GM19240 (cell line): ENCODE measurements around the gene RNU1-3.
"Not testable (repeated sequence)": the region's sequence is repeated elsewhere in the genome, so short reads cannot be mapped to it uniquely, and the experiment has no call there.

Experiments used
- DNase-seq: peaks from one replicate; pipeline ENCODE4 v3.0.0; 2011; ENCODE audit warnings: low spot score; ENCODE audit not compliant: insufficient read length

Gene RNU1-3

GRCh38 chr1:16694308-16694702 is 27.6 kb upstream of the RNU1-3 start:
- DNase-seq, result not testable (repeated sequence)

GRCh38 chr1:16693449-16694307 is 26.9 kb upstream of the RNU1-3 start:
- DNase-seq, result not testable (repeated sequence)

GRCh38 chr1:16692717-16693448 is 26.1 kb upstream of the RNU1-3 start:
- not testable (repeated sequence) for DNase-seq

GRCh38 chr1:16692283-16692682 is 25.5 kb upstream of the RNU1-3 start:
- DNase-seq, result not testable (repeated sequence)

GRCh38 chr1:16690971-16691682 is 24.4 kb upstream of the RNU1-3 start:
- DNase-seq, result not testable (repeated sequence)

GRCh38 chr1:16687132-16687800 is 20.5 kb upstream of the RNU1-3 start:
- not testable (repeated sequence) for DNase-seq

GRCh38 chr1:16685445-16686371 is 19.0 kb upstream of the RNU1-3 start:
- not testable (repeated sequence) for DNase-seq

GRCh38 chr1:16684738-16685337 is 18.1 kb upstream of the RNU1-3 start:
- not testable (repeated sequence) for DNase-seq

GRCh38 chr1:16684152-16684551 is 17.4 kb upstream of the RNU1-3 start:
- DNase-seq, result not testable (repeated sequence)

GRCh38 chr1:16682803-16683202 is 16.1 kb upstream of the RNU1-3 start:
- DNase-seq, result not testable (repeated sequence)

- DNase-seq, result not testable (repeated sequence)
Measured at GRCh38 chr1:16680366-16680765, 13.6 kb upstream of the RNU1-3 start.

- DNase-seq, result no peak
Measured at GRCh38 chr1:16677552-16678431, 11.0 kb upstream of the RNU1-3 start.

- not testable (repeated sequence) for DNase-seq
Measured at GRCh38 chr1:16676661-16677523, 10.1 kb upstream of the RNU1-3 start.

- not testable (repeated sequence) for DNase-seq
Measured at GRCh38 chr1:16675118-16675510, 8.4 kb upstream of the RNU1-3 start.

- DNase-seq, result not testable (repeated sequence)
Measured at GRCh38 chr1:16673976-16674375, 7.2 kb upstream of the RNU1-3 start.

- not testable (repeated sequence) for DNase-seq
Measured at GRCh38 chr1:16665836-16666235, 912 bp downstream of the RNU1-3 start.

GRCh38 chr1:16658234-16658633 is 8.5 kb downstream of the RNU1-3 start:
- not testable (repeated sequence) for DNase-seq
